ENCODE results near the gene RPS19BP1. TPM values are rescaled to one million over a fixed set of nuclear protein-coding genes. Genes with fewer than 3 reads are reported as not detected.

The RPS19BP1 gene
- total RNA-seq, 1 experiment from 2014 or later: 80.4 TPM

GRCh38 chr22:39479254-39479653, 53.3 kb downstream of the RPS19BP1 start:
- Histone ChIP-seq H3K9me2 (ENCODE audit: insufficient read depth) (no peaks in the 10 kb centered on the region), H3K9me3 (ENCODE audit: control insufficient read depth in 1 of 2, insufficient read depth in 1 of 2, low read depth in 1 of 2, low read length in 2 of 2) (no peaks in the 10 kb centered on the region), H2AFZ (ENCODE audit: low read depth, low read length, poor library complexity, severe bottlenecking) (no peak overlapping the region), H4K20me1 (ENCODE audit: insufficient read depth) (no peaks in the 10 kb centered on the region), H3K4me2 (ENCODE audit: low read length) (no peak overlapping the region), H3K79me2 (ENCODE audit: insufficient read depth, low read length) (no peaks in the 10 kb centered on the region), H3K4me1 (ENCODE audit: control insufficient read depth in 1 of 2, insufficient read depth in 2 of 2, low read length in 2 of 2) (no peaks in the 10 kb centered on the region), H3K4me3 (replicated peaks in 1 of 2; ENCODE audit: low read depth in 1 of 2, low read length in 2 of 2) (no peak overlapping the region), H3K27ac (ENCODE audit: low read depth, low read length) (no peak overlapping the region), H3K27me3 (ENCODE audit: insufficient read depth, low read length) (no peaks in the 10 kb centered on the region), H3K9ac (ENCODE audit: low read length) (no peak overlapping the region), H3K36me3 (ENCODE audit: control insufficient read depth in 1 of 2, insufficient read depth in 2 of 2, low read length in 2 of 2) (no peaks in the 10 kb centered on the region)
- intact Hi-C loops (cut with micrococcal nuclease): no loop called here
- TF ChIP-seq SP1 (IDR thresholded peaks at IDR 0.05; ENCODE audit: low read depth) (no peak), CBX3 (IDR thresholded peaks at IDR 0.05; ENCODE audit: low read depth) (no peak), CEBPB (IDR thresholded peaks at IDR 0.05; ENCODE audit: low read depth) (no peak), ZBTB33 (IDR thresholded peaks at IDR 0.05; ENCODE audit: extremely low read depth, insufficient replicate concordance, low read length) (no peak)
- ChIA-PET RAD21 (ENCODE audit: low non-redundant PET in 1 of 2, low total read pairs in 2 of 2, uncharacterized antibody in 2 of 2, unreplicated experiment in 2 of 2) (no interaction called here), POLR2A (interaction anchor here (0.7 kb wide), 1 partner anchor 47 kb away, joined by 4 read pairs; no protein-coding TSS in a partner anchor), CTCF (no interaction called here)
- ATAC-seq: 0 out of 2 replicates have a peak, but pooled peaks have one; percentile 18
- no peak for DNase-seq (ENCODE audit: low read depth, low spot score)
- BruUV-seq (replicated peaks): no TSS peak

Other genes starting within 250 kb of the RPS19BP1 start
- gene RPL3, start 213.1 kb downstream of the RPS19BP1 start, total RNA-seq (2021; ENCODE audit: unreplicated experiment): 2,966 TPM
- gene SYNGR1, start 182.8 kb downstream of the RPS19BP1 start, total RNA-seq (2021; ENCODE audit: unreplicated experiment): 20.7 TPM
- 25.4 TPM for gene TAB1, start 133.0 kb downstream of the RPS19BP1 start, total RNA-seq (2021; ENCODE audit: unreplicated experiment)
- gene MGAT3, start 75.7 kb downstream of the RPS19BP1 start, total RNA-seq (2021; ENCODE audit: unreplicated experiment): 0.20 TPM
- gene MIEF1, start 30.5 kb downstream of the RPS19BP1 start, total RNA-seq (2021; ENCODE audit: unreplicated experiment): 42.8 TPM
- gene ATF4, start 12.2 kb downstream of the RPS19BP1 start, total RNA-seq (2021; ENCODE audit: unreplicated experiment): 608 TPM
- gene CACNA1I, start 38.0 kb upstream of the RPS19BP1 start, total RNA-seq (2021; ENCODE audit: unreplicated experiment): 0.15 TPM